HEK293T (cell line): ENCODE measurements around the gene TRAPPC1.
"Not testable (repeated sequence)": the region's sequence is repeated elsewhere in the genome, so short reads cannot be mapped to it uniquely, and the experiment has no call there.

Source experiments
- CTCF ChIA-PET: fragments of 350-600 bp; formaldehyde crosslinking; extraction: SDS; loops from one replicate; lab custom pipeline; 2021; ENCODE audit warnings: antibody characterized with exemption, inconsistent platforms; lab: Yijun Ruan, JAX
- POLR2A ChIA-PET: fragments of 350-600 bp; formaldehyde crosslinking; extraction: SDS; loops from one replicate; lab custom pipeline; 2020; ENCODE audit warnings: antibody characterized with exemption, inconsistent platforms; lab: Yijun Ruan, JAX
- DNase-seq: peaks from one replicate; pipeline ENCODE4 v3.0.0; 2012; ENCODE audit warnings: mixed read lengths; ENCODE audit errors: extremely low spot score
- ARNT ChIP-seq: fragments of 450-650 bp; IDR thresholded peaks from 2 replicates; pipeline ENCODE4 v1.6.1; 2017; ENCODE audit warnings: mild to moderate bottlenecking
- BHLHE40 ChIP-seq: fragments of 450-650 bp; IDR thresholded peaks from 2 replicates; pipeline ENCODE4 v1.6.1; 2016; ENCODE audit warnings: mild to moderate bottlenecking, moderate library complexity, borderline replicate concordance
- CTBP1 ChIP-seq: fragments of 450-650 bp; IDR thresholded peaks from 2 replicates; pipeline ENCODE4 v1.6.1; 2016; ENCODE audit warnings: borderline replicate concordance
- ELF4 ChIP-seq: fragments of 450-650 bp; IDR thresholded peaks from 2 replicates; pipeline ENCODE4 v1.6.1; 2017; ENCODE audit warnings: antibody characterized with exemption
- FOXA1 ChIP-seq: fragments of 450-650 bp; IDR thresholded peaks from 2 replicates; pipeline ENCODE4 v1.6.1; 2016; ENCODE audit warnings: mild to moderate bottlenecking
- FOXK2 ChIP-seq: fragments of 450-650 bp; IDR thresholded peaks from 2 replicates; pipeline ENCODE4 v1.6.1; 2016; ENCODE audit warnings: mild to moderate bottlenecking
- FOXM1 ChIP-seq: fragments of 450-650 bp; IDR thresholded peaks from 2 replicates; pipeline ENCODE4 v1.6.1; 2017; ENCODE audit warnings: mild to moderate bottlenecking, borderline replicate concordance
- HDGF ChIP-seq: fragments of 450-650 bp; IDR thresholded peaks from 2 replicates; pipeline ENCODE4 v1.6.1; 2017; ENCODE audit warnings: antibody characterized with exemption, borderline replicate concordance
- L3MBTL2 ChIP-seq: fragments of 450-650 bp; conservative IDR thresholded peaks from 2 replicates; pipeline ENCODE4 v1.6.1; 2016; ENCODE audit warnings: mild to moderate bottlenecking
- LEF1 ChIP-seq: fragments of 450-650 bp; IDR thresholded peaks from 2 replicates; pipeline ENCODE4 v1.6.1; 2017; ENCODE audit warnings: mild to moderate bottlenecking, borderline replicate concordance
- NFRKB ChIP-seq: fragments of 450-650 bp; IDR thresholded peaks from 2 replicates; pipeline ENCODE4 v1.6.1; 2016; ENCODE audit warnings: mild to moderate bottlenecking, moderate library complexity
- SP1 ChIP-seq: fragments of 450-650 bp; IDR thresholded peaks from 2 replicates; pipeline ENCODE4 v1.6.1; 2017
- SUZ12 ChIP-seq: fragments of 450-650 bp; IDR thresholded peaks from 2 replicates; pipeline ENCODE4 v1.6.1; 2016; ENCODE audit warnings: mild to moderate bottlenecking
- TARDBP ChIP-seq: fragments of 450-650 bp; IDR thresholded peaks from 2 replicates; pipeline ENCODE4 v1.6.1; 2016
- ZNF384 ChIP-seq: fragments of 450-650 bp; IDR thresholded peaks from 2 replicates; pipeline ENCODE4 v1.6.1; 2016
- TF ChIP-seq, protein P1 (sequence below): fragments of 450-650 bp; IDR thresholded peaks from 2 replicates; pipeline ENCODE4 v1.6.1; 2016

Gene TRAPPC1

GRCh38 chr17:7967751-7968150 is 36.0 kb upstream of the TRAPPC1 start:
- POLR2A ChIA-PET = no interaction called here
- TF ChIP-seq HDGF (no peak), BHLHE40 (no peak), SUZ12 (no peak), NFRKB (no peak), FOXA1 (no peak), FOXM1 (no peak), SP1 (no peak), TARDBP (no peak), ELF4 (no peak), L3MBTL2 (no peak), CTBP1 (no peak), ZNF384 (no peak), FOXK2 (no peak), ARNT (no peak), LEF1 (no peak)
- TF ChIP-seq, protein P1, sequence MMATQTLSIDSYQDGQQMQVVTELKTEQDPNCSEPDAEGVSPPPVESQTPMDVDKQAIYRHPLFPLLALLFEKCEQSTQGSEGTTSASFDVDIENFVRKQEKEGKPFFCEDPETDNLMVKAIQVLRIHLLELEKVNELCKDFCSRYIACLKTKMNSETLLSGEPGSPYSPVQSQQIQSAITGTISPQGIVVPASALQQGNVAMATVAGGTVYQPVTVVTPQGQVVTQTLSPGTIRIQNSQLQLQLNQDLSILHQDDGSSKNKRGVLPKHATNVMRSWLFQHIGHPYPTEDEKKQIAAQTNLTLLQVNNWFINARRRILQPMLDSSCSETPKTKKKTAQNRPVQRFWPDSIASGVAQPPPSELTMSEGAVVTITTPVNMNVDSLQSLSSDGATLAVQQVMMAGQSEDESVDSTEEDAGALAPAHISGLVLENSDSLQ = no peak
- CTCF ChIA-PET = no interaction called here
- DNase-seq = no peak

GRCh38 chr17:7961421-7961820 is 29.7 kb upstream of the TRAPPC1 start:
- POLR2A ChIA-PET = interaction anchor here (1.0 kb wide), 1 partner anchor 28 kb away, joined by 3 read pairs; no protein-coding TSS in a partner anchor
- CTCF ChIA-PET = interaction anchor here (0.7 kb wide), 1 partner anchor 50 kb away, joined by 9 read pairs; no protein-coding TSS in a partner anchor
- DNase-seq = no peak
- TF ChIP-seq LEF1 (no peak), ELF4 (no peak), SUZ12 (no peak), L3MBTL2 (no peak), SP1 (no peak), CTBP1 (no peak)
- TF ChIP-seq, protein P1 = no peak

GRCh38 chr17:7959503-7960253 is 27.9 kb upstream of the TRAPPC1 start:
- DNase-seq = no peak
- POLR2A ChIA-PET = no interaction called here
- no peak for TF ChIP-seq ARNT
- TF ChIP-seq HDGF = no peak
- no peak for TF ChIP-seq LEF1
- no peak for TF ChIP-seq FOXM1
- CTCF ChIA-PET = interaction anchor here (0.6 kb wide), 1 partner anchor 117 kb away, joined by 5 read pairs; no protein-coding TSS in a partner anchor

- ChIA-PET POLR2A (interaction anchor here (1.2 kb wide), 1 partner anchor 24 kb away, joined by 3 read pairs; the partner anchor contains the start of genes CNTROB and TRAPPC1), CTCF (no interaction called here)
- TF ChIP-seq FOXK2 (no peak), FOXM1 (no peak)
- no peak for DNase-seq
Measured at GRCh38 chr17:7956228-7956965, 24.7 kb upstream of the TRAPPC1 start.

- DNase-seq = no peak
- CTCF ChIA-PET = no interaction called here
- POLR2A ChIA-PET = interaction anchor here (1.2 kb wide), 1 partner anchor 24 kb away, joined by 3 read pairs; the partner anchor contains the start of genes CNTROB and TRAPPC1
- TF ChIP-seq SUZ12 (no peak), NFRKB (no peak), BHLHE40 (no peak), SP1 (no peak), FOXA1 (no peak), CTBP1 (no peak), HDGF (no peak), FOXK2 (no peak), TARDBP (no peak), L3MBTL2 (no peak), ZNF384 (no peak), LEF1 (no peak), ELF4 (no peak), ARNT (no peak), FOXM1 (no peak)
- TF ChIP-seq, protein P1 = no peak
Measured at GRCh38 chr17:7955414-7956227, 23.9 kb upstream of the TRAPPC1 start.

DNA sequence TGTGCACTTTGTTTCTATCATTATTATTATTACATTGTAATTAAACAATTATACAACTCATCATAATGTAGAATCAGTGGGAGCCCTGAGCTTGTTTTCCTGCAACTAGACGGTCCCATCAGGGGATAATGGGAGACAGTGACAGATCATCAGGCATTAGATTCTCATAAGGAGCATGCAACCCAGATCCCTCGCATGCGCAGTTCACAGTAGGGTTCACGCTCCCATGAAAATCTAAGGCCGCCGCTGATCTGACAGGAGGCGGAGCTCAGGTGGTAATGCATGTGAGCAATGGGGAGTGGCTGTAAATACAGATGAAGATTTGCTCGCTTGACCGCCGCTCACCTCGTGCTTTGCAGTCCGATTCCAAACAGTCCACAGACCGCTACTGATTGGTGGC is 21.5 kb upstream of the TRAPPC1 start:
- ChIA-PET POLR2A (interaction anchor here (1.4 kb wide), 1 partner anchor 20 kb away, joined by 5 read pairs; no protein-coding TSS in a partner anchor), CTCF (interaction anchor here (0.6 kb wide), 1 partner anchor 13 kb away, joined by 3 read pairs; no protein-coding TSS in a partner anchor)
- DNase-seq = not testable (repeated sequence)
